HAP-1 (cell line): ENCODE data around the gene MAGEB4.
A peak's percentile ranks its signal among the peaks of the same experiment; 100 is the strongest.

Experiments used
- DNase-seq, 2 experiments: peaks; one replicate each; pipeline ENCODE4 v3.0.0-alpha.2; 2016 to 2020; ENCODE audit warnings: low spot score in 2 of 2
- H3K27me3 ChIP-seq: fragments of 250-450 bp; sonication (Bioruptor Pico); 2 replicates; pipeline ENCODE4 v1.5.1; 2020; ENCODE audit warnings: low read depth, mild to moderate bottlenecking, moderate library complexity
- H3K36me3 ChIP-seq: fragments of 250-450 bp; sonication (Bioruptor Pico); replicated peaks from 2 replicates; pipeline ENCODE4 v1.5.1; 2020; ENCODE audit warnings: mild to moderate bottlenecking
- H3K4me1 ChIP-seq: fragments of 250-450 bp; sonication (Bioruptor Pico); 2 replicates; pipeline ENCODE4 v1.5.1; 2020; ENCODE audit warnings: mild to moderate bottlenecking
- H3K4me3 ChIP-seq: fragments of 250-450 bp; sonication (Bioruptor Pico); 2 replicates; pipeline ENCODE4 v1.5.1; 2020; ENCODE audit warnings: mild to moderate bottlenecking, moderate library complexity
- H3K9me3 ChIP-seq: fragments of 250-450 bp; sonication (Bioruptor Pico); 2 replicates; pipeline ENCODE4 v1.5.1; 2020; ENCODE audit warnings: mild to moderate bottlenecking, moderate library complexity
- in situ Hi-C: fragments of 300-500 bp; cut with MboI; formaldehyde crosslinking; loops from 3 replicates; pipeline ENCODE4 v1.14.3; 2020; ENCODE audit warnings: low sequenced_read_pairs, inconsistent platforms, mixed read lengths

The MAGEB4 gene

GRCh38 chrX:30259927-30260326 is 18.1 kb downstream of the MAGEB4 start:
- in situ Hi-C loops = no loop called here
- no peak for DNase-seq

GRCh38 chrX:30261012-30261411 is 19.2 kb downstream of the MAGEB4 start:
- Histone ChIP-seq H3K27me3 (no peaks in the 10 kb centered on the region; the same call in 1 of the 2 replicates), H3K4me3 (no peak overlapping the region), H3K4me1 (no peaks in the 10 kb centered on the region), H3K36me3 (no peaks in the 10 kb centered on the region), H3K9me3 (no peaks in the 10 kb centered on the region)
- in situ Hi-C loops = no loop called here
- no peak for DNase-seq

More at GRCh38 chrX:30259927-30260326, 18.1 kb downstream of the MAGEB4 start:
- Histone ChIP-seq H3K4me3 (no peak overlapping the region), H3K36me3 (no peaks in the 10 kb centered on the region), H3K4me1 (no peaks in the 10 kb centered on the region), H3K27me3 (no peaks in the 10 kb centered on the region; the same call in 1 of the 2 replicates), H3K9me3 (no peaks in the 10 kb centered on the region)

- no peaks in the 10 kb centered on the region for H3K36me3 ChIP-seq
- no peaks in the 10 kb centered on the region for H3K9me3 ChIP-seq
- no peaks in the 10 kb centered on the region for H3K4me1 ChIP-seq
- in situ Hi-C loops = no loop called here
- no peaks in the 10 kb centered on the region; the same call in 1 of the 2 replicates for H3K27me3 ChIP-seq
- DNase-seq = no peak
- no peak overlapping the region for H3K4me3 ChIP-seq
Observed at GRCh38 chrX:30262763-30263162, 21.0 kb downstream of the MAGEB4 start.

- H3K4me3 ChIP-seq = no peak overlapping the region
- no peaks in the 10 kb centered on the region for H3K36me3 ChIP-seq
- H3K27me3 ChIP-seq = no peaks in the 10 kb centered on the region
- H3K9me3 ChIP-seq = no peaks in the 10 kb centered on the region
- no peak for DNase-seq
- no peaks in the 10 kb centered on the region for H3K4me1 ChIP-seq
- in situ Hi-C loops = loop anchor here (10.0 kb wide), 1 partner anchor 234 kb away; no protein-coding TSS in a partner anchor
Observed at GRCh38 chrX:30270639-30271038, 28.8 kb downstream of the MAGEB4 start.

- no peaks in the 10 kb centered on the region for H3K27me3 ChIP-seq
- no peaks in the 10 kb centered on the region for H3K4me1 ChIP-seq
- no peak overlapping the region for H3K4me3 ChIP-seq
- DNase-seq = peak in 1 of 2 experiments; percentile 19
- no peaks in the 10 kb centered on the region for H3K36me3 ChIP-seq
- H3K9me3 ChIP-seq = no peaks in the 10 kb centered on the region
- in situ Hi-C loops = loop anchor here (10.0 kb wide), 1 partner anchor 229 kb away; no protein-coding TSS in a partner anchor
Observed at GRCh38 chrX:30275498-30275897, 33.7 kb downstream of the MAGEB4 start.

GRCh38 chrX:30278365-30278764 is 36.6 kb downstream of the MAGEB4 start:
- no peaks in the 10 kb centered on the region for H3K4me1 ChIP-seq
- no peaks in the 10 kb centered on the region for H3K36me3 ChIP-seq
- H3K9me3 ChIP-seq = no peaks in the 10 kb centered on the region
- in situ Hi-C loops = loop anchor here (10.0 kb wide), 1 partner anchor 226 kb away; no protein-coding TSS in a partner anchor
- no peak overlapping the region for H3K4me3 ChIP-seq
- DNase-seq = no peak
- no peaks in the 10 kb centered on the region for H3K27me3 ChIP-seq

- H3K4me3 ChIP-seq = no peak overlapping the region
- in situ Hi-C loops = no loop called here
Observed at GRCh38 chrX:30280428-30280827, 38.6 kb downstream of the MAGEB4 start.

GRCh38 chrX:30282527-30282926 is 40.7 kb downstream of the MAGEB4 start:
- H3K36me3 ChIP-seq = no peaks in the 10 kb centered on the region
- no peak for DNase-seq
- in situ Hi-C loops = no loop called here

More at GRCh38 chrX:30280428-30280827, 38.6 kb downstream of the MAGEB4 start:
- H3K9me3 ChIP-seq = no peaks in the 10 kb centered on the region
- no peaks in the 10 kb centered on the region for H3K36me3 ChIP-seq
- no peaks in the 10 kb centered on the region for H3K27me3 ChIP-seq
- no peak for DNase-seq
- H3K4me1 ChIP-seq = no peaks in the 10 kb centered on the region

GRCh38 chrX:30283456-30284200 is 41.8 kb downstream of the MAGEB4 start:
- in situ Hi-C loops = no loop called here
- no peak overlapping the region for H3K4me3 ChIP-seq
- no peaks in the 10 kb centered on the region for H3K27me3 ChIP-seq
- no peaks in the 10 kb centered on the region for H3K36me3 ChIP-seq
- no peaks in the 10 kb centered on the region for H3K4me1 ChIP-seq
- H3K9me3 ChIP-seq = no peaks in the 10 kb centered on the region
- peak in 1 of 2 experiments; percentile 8 for DNase-seq

More at GRCh38 chrX:30282527-30282926, 40.7 kb downstream of the MAGEB4 start:
- Histone ChIP-seq H3K4me1 (no peaks in the 10 kb centered on the region), H3K4me3 (no peak overlapping the region), H3K27me3 (no peaks in the 10 kb centered on the region), H3K9me3 (no peaks in the 10 kb centered on the region)
